B cell (primary cell): ENCODE measurements around the gene RANBP10. TPM values are rescaled to one million over a fixed set of nuclear protein-coding genes. Genes with fewer than 3 reads are reported as not detected.

Source experiments
- ATAC-seq: fragments of 200-7000 bp; cut with Tn5 transposase; one replicate; pipeline ENCODE4 v1.10.0; 2021; ENCODE audit warnings: low read depth, mild to moderate bottlenecking, moderate number of reproducible peaks, moderate library complexity
- CTCF ChIA-PET: fragments of 350-600 bp; sonication (Branson Sonifier 250); formaldehyde crosslinking; loops from one replicate; lab custom pipeline; 2021; ENCODE audit warnings: antibody characterized with exemption, inconsistent platforms; lab: Charles Lee
- POLR2A ChIA-PET: fragments of 350-600 bp; sonication (Branson Sonifier 250); formaldehyde crosslinking; loops from one replicate; lab custom pipeline; 2021; ENCODE audit warnings: antibody characterized with exemption; lab: Charles Lee
- DNase-seq: peaks from one replicate; pipeline ENCODE4 v3.0.0; 2013
- H2AFZ ChIP-seq: 2 replicates; pipeline ENCODE4 v1.6.1; 2012; ENCODE audit warnings: mild to moderate bottlenecking, low read depth, low read length; ENCODE audit not compliant: insufficient read depth, poor library complexity, severe bottlenecking
- H3K27ac ChIP-seq, 2 donors: 1 replicate in 1 of 2; 2 replicates in 1 of 2; pipeline ENCODE4 v1.5.1; 2012 to 2013; ENCODE audit warnings: low read length in 2 of 2, mild to moderate bottlenecking in 2 of 2, moderate library complexity in 1 of 2
- H3K27me3 ChIP-seq, 4 experiments: fragments of 200-600 bp in 1 of 4; sonication (generic) in 1 of 4; replicated peaks in 1 of 4; 1 replicate in 2 of 4; 2 replicates in 2 of 4; pipeline versions ENCODE4 v1.6.1 to v1.7.0; 2013 to 2016; ENCODE audit warnings: low read length in 3 of 4, mild to moderate bottlenecking in 2 of 4, mixed read lengths in 1 of 4, moderate library complexity in 1 of 4; ENCODE audit not compliant: insufficient read depth in 4 of 4, control insufficient read depth in 3 of 4; ENCODE audit errors: control extremely low read depth in 1 of 4
- H3K36me3 ChIP-seq, 2 experiments: replicated peaks in 1 of 2; 1 replicate in 1 of 2; 2 replicates in 1 of 2; pipeline versions ENCODE4 v1.6.1 to v1.7.1; 2013; ENCODE audit warnings: low read length in 1 of 2; ENCODE audit not compliant: insufficient read depth in 2 of 2, control insufficient read depth in 1 of 2; ENCODE audit errors: control extremely low read depth in 1 of 2, extremely low read depth in 1 of 2
- H3K4me1 ChIP-seq, 2 donors: fragments of 200-600 bp in 1 of 2; sonication (generic) in 1 of 2; 1 replicate in 1 of 2; 2 replicates in 1 of 2; pipeline versions ENCODE4 v1.5.1 to v1.6.1; 2013 to 2017; ENCODE audit warnings: low read length in 2 of 2; ENCODE audit not compliant: control insufficient read depth in 2 of 2, insufficient read depth in 2 of 2
- H3K4me2 ChIP-seq: replicated peaks from 2 replicates; pipeline ENCODE3; 2012; ENCODE audit warnings: mild to moderate bottlenecking, low read depth, low read length; ENCODE audit not compliant: poor library complexity, severe bottlenecking
- H3K4me3 ChIP-seq, 5 experiments: fragments of 200-600 bp in 1 of 5; sonication (generic) in 1 of 5; 1 replicate in 3 of 5; 2 replicates in 2 of 5; pipeline versions ENCODE4 v1.5.1 to v1.7.0; 2011 to 2016; ENCODE audit warnings: low read length in 4 of 5, mild to moderate bottlenecking in 4 of 5, low read depth in 2 of 5, control low read depth in 1 of 5, moderate library complexity in 1 of 5; ENCODE audit not compliant: insufficient read depth in 1 of 5; ENCODE audit errors: control extremely low read depth in 1 of 5, extremely low read depth in 1 of 5
- H3K79me2 ChIP-seq: fragments of 200-600 bp; sonication (generic); one replicate; pipeline ENCODE4 v1.6.0; 2016; ENCODE audit warnings: low read length; ENCODE audit not compliant: control insufficient read depth, insufficient read depth
- H3K9ac ChIP-seq: fragments of 200-600 bp; sonication (generic); 2 replicates; pipeline ENCODE4 v1.6.1; 2017; ENCODE audit warnings: mild to moderate bottlenecking, low read length, moderate library complexity
- H3K9me3 ChIP-seq, 3 donors: one replicate each; pipeline versions ENCODE4 v1.6.1 to v1.7.1; 2013; ENCODE audit warnings: low read length in 2 of 3; ENCODE audit not compliant: control insufficient read depth in 2 of 3, insufficient read depth in 1 of 3; ENCODE audit errors: control extremely low read depth in 1 of 3
- H4K20me1 ChIP-seq: 2 replicates; pipeline ENCODE4 v1.6.0; 2012; ENCODE audit warnings: mild to moderate bottlenecking, low read length; ENCODE audit not compliant: insufficient read depth, control insufficient read depth, poor library complexity, severe bottlenecking
- H3K27ac Mint-ChIP-seq: one replicate; pipeline ENCODE4 v1.8.0; 2021; ENCODE audit warnings: mixed read lengths
- H3K27me3 Mint-ChIP-seq: one replicate; pipeline ENCODE4 v1.8.0; 2021; ENCODE audit warnings: mixed read lengths
- H3K4me1 Mint-ChIP-seq: one replicate; pipeline ENCODE4 v1.8.0; 2021; ENCODE audit warnings: mixed read lengths
- H3K4me3 Mint-ChIP-seq: one replicate; pipeline ENCODE4 v1.8.0; 2021; ENCODE audit warnings: mixed read lengths
- H3K9me3 Mint-ChIP-seq: one replicate; pipeline ENCODE4 v1.8.0; 2022; ENCODE audit warnings: mixed read lengths; ENCODE audit not compliant: insufficient read depth
- CTCF ChIP-seq: fragments of 200-600 bp; IDR thresholded peaks from one replicate; pipeline ENCODE4 v1.8.0; 2022; ENCODE audit warnings: antibody characterized with exemption, mild to moderate bottlenecking
- EZH2 ChIP-seq: IDR thresholded peaks from 2 replicates; pipeline ENCODE4 v1.6.1; 2012; ENCODE audit warnings: borderline replicate concordance, low read depth, mild to moderate bottlenecking, moderate library complexity, low read length; ENCODE audit not compliant: insufficient read depth, poor library complexity, severe bottlenecking
- WGBS: methylation state at CpG from one replicate; pipeline ENCODE4 v1.1.5; 2013; ENCODE audit warnings: missing lambda C conversion rate; ENCODE audit not compliant: insufficient coverage; 5-methylcytosine and 5-hydroxymethylcytosine counted together
- intact Hi-C: fragments of 100-400 bp; cut with micrococcal nuclease; formaldehyde crosslinking; loops from one replicate; pipeline ENCODE4 v1.10.0; 2022
- polyA plus RNA-seq: library from polyadenylated mRNA; depleted of rRNA; stranded (reverse); fragments of >200 nt; gene quantifications from 2 replicates; pipeline ENCODE4 v1.2.3, GENCODE V29; 2012
- total RNA-seq, 2 donors: library from RNA; stranded (reverse); fragments of 120-200 nt in 1 of 2; gene quantifications; 1 replicate in 1 of 2; 2 replicates in 1 of 2; pipeline versions ENCODE4 v1.2.3 to v1.2.4, GENCODE V29; 2013 to 2022

RANBP10 gene
- total and polyA plus RNA-seq, 2 donors (not counting 1 experiment from before 2014, with no cell fraction given) = 29.0 to 32.2 TPM

GRCh38 chr16:67723151-67723910, 83.0 kb downstream of the RANBP10 start:
- Histone ChIP-seq H3K27ac (no peak overlapping the region), H3K4me2 (no peak overlapping the region), H4K20me1 (peaks cover 4% of the 10 kb centered on the region), H2AFZ (no peak overlapping the region), H3K79me2 (peaks cover 13% of the 10 kb centered on the region), H3K9me3 (no peaks in the 10 kb centered on the region), H3K27me3 (no peaks in the 10 kb centered on the region), H3K4me1 (peaks cover 12 to 13% of the 10 kb centered on the region in 2 donors), H3K36me3 (peaks cover 0 to 43% of the 10 kb centered on the region in 2 experiments), H3K9ac (no peak overlapping the region), H3K4me3 (no peak overlapping the region)
- TF ChIP-seq EZH2 = no peak
- no peak for TF ChIP-seq CTCF
- Mint-ChIP-seq H3K4me1 (peaks cover 22% of the 10 kb centered on the region), H3K27me3 (no peaks in the 10 kb centered on the region), H3K27ac (no peak overlapping the region), H3K4me3 (no peak overlapping the region), H3K9me3 (no peaks in the 10 kb centered on the region)
- WGBS = 98% methylated on average over 5 of the region's 5 CpGs
- ChIA-PET CTCF (no interaction called here), POLR2A (no interaction called here)
- no peak for ATAC-seq
- DNase-seq = no peak
- intact Hi-C loops = no loop called here

DNA sequence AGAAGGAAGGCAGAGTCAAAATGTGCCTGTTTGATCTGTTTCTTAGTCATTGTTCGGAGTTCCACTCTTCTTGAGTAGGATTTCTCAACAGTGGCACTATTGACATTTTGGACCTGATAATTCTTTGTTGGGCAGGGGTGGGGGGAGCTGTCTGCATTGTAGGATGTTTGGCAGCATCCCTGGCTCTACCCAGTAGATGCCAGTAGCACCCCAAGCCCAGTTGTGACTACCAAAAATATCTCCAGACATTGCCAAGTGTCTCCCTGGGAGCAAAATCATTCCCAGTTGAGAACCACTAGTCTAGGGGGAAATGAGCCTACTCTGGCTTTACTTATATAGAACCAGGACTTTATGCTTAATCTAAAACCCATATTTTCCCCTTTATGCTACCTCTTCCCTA, 86.1 kb downstream of the RANBP10 start:
- Histone ChIP-seq H3K4me2 (peak overlapping the region; percentile 93), H2AFZ (peak overlapping the region; percentile 91), H3K9me3 (no peaks in the 10 kb centered on the region), H4K20me1 (peaks cover 18% of the 10 kb centered on the region), H3K4me3 (peak overlapping the region in 3 of 5 experiments; percentile 82 to 90 (median 87)), H3K27ac (peak overlapping the region in 1 of 2 donors; percentile 93), H3K4me1 (peaks cover 18 to 20% of the 10 kb centered on the region in 2 donors), H3K36me3 (peaks cover 0 to 18% of the 10 kb centered on the region in 2 experiments), H3K9ac (peak overlapping the region; percentile 91), H3K79me2 (peaks cover 44% of the 10 kb centered on the region), H3K27me3 (no peaks in the 10 kb centered on the region)
- 67% methylated on average over 1 of the region's 1 CpG for WGBS
- no peak for ATAC-seq
- H3K27ac Mint-ChIP-seq = peak overlapping the region; percentile 98
- H3K4me1 Mint-ChIP-seq = peaks cover 38% of the 10 kb centered on the region
- no peaks in the 10 kb centered on the region for H3K27me3 Mint-ChIP-seq
- ChIA-PET POLR2A (interaction anchor here (1.3 to 1.6 kb wide), 2 partner anchors 48 to 86 kb away, joined by 4 to 5 read pairs; partner anchors contain the start of genes RANBP10 and TSNAXIP1), CTCF (interaction anchor here (1.6 to 2.3 kb wide), 2 partner anchors 96 to 173 kb away, joined by 4 to 11 read pairs; no protein-coding TSS in a partner anchor)
- no peak for DNase-seq
- intact Hi-C loops = no loop called here
- H3K4me3 Mint-ChIP-seq = peak overlapping the region; percentile 99
- TF ChIP-seq CTCF = no peak
- TF ChIP-seq EZH2 = no peak
- no peaks in the 10 kb centered on the region for H3K9me3 Mint-ChIP-seq
